Measurements from ENCODE around the gene MPP2.

DNA sequence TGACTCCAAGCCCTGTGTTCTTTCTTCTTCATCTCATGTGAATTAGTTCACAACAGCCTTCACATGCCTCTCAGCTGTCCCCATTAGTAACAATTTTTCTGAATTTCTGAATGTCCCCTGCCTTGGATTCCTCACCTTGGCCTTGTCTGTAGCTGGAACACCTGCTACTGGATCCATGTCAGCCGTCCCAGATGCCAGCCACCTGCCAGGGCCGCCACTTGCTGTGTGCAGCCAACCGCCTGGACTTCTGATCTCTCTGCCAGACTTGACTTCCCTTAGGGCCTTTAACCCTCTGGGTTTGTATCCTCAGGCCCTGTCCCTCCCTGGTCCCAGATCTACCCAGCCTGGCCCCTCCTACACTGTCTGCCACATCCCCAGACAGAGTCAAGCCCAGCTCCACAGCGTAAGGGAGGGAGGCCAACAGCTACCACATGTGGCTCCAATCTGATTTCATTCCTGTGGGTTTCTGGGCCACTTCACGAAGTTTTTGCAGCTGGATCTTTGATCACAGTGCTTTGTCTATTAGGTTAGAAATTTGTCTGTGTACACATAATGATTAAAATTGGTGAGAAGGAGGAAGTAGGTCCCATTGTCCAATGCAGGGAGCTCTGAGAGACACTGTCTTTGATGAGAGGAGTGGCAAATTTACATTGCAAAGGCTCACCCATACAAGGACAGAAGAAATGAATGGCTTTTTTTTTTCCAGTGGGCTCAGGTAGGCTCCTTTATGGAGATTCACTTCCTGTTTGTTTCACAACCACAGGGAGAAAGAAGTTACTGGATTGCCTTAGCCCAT lies 15.3 kb downstream of the MPP2 start:
- TF ChIP-seq, protein P1, sequence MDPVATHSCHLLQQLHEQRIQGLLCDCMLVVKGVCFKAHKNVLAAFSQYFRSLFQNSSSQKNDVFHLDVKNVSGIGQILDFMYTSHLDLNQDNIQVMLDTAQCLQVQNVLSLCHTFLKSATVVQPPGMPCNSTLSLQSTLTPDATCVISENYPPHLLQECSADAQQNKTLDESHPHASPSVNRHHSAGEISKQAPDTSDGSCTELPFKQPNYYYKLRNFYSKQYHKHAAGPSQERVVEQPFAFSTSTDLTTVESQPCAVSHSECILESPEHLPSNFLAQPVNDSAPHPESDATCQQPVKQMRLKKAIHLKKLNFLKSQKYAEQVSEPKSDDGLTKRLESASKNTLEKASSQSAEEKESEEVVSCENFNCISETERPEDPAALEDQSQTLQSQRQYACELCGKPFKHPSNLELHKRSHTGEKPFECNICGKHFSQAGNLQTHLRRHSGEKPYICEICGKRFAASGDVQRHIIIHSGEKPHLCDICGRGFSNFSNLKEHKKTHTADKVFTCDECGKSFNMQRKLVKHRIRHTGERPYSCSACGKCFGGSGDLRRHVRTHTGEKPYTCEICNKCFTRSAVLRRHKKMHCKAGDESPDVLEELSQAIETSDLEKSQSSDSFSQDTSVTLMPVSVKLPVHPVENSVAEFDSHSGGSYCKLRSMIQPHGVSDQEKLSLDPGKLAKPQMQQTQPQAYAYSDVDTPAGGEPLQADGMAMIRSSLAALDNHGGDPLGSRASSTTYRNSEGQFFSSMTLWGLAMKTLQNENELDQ (CRISPR knock-in tag; IDR thresholded peaks at IDR 0.05; ENCODE audit: borderline replicate concordance) = no peak
- TF ChIP-seq SNRNP70 (optimal IDR thresholded peaks at IDR 0.05; ENCODE audit: low read depth, low read length) = no peak

Measured in K562 (cell line).